ENCODE data around the gene NOSTRIN. TPM values are rescaled to one million over a fixed set of nuclear protein-coding genes. Genes with fewer than 3 reads are reported as not detected.

Gene NOSTRIN
- total RNA-seq, 1 donor from 2014 or later = not detected

GRCh38 chr2:168843253-168843652 lies 40.8 kb downstream of the NOSTRIN start:
- Mint-ChIP-seq H3K4me1 (peaks cover 6% of the 10 kb centered on the region), H3K9me3 (peaks cover 10% of the 10 kb centered on the region), H3K27ac (ENCODE audit: unreplicated experiment) (no peak overlapping the region), H3K4me3 (no peak overlapping the region), H3K27me3 (ENCODE audit: low read depth) (no peaks in the 10 kb centered on the region), H3K36me3 (ENCODE audit: low read depth) (peaks cover 13% of the 10 kb centered on the region)
- no peak for DNase-seq (ENCODE audit: low read depth, low spot score)
- TF ChIP-seq CTCF (conservative IDR thresholded peaks at IDR 0.05) = no peak

GRCh38 chr2:168848225-168848624 lies 45.8 kb downstream of the NOSTRIN start:
- no peak for DNase-seq (ENCODE audit: low read depth, low spot score)
- Mint-ChIP-seq H3K27ac (ENCODE audit: unreplicated experiment) (no peak overlapping the region), H3K36me3 (ENCODE audit: low read depth) (peaks cover 23% of the 10 kb centered on the region), H3K4me3 (no peak overlapping the region), H3K4me1 (peaks cover 5% of the 10 kb centered on the region), H3K27me3 (ENCODE audit: low read depth) (no peaks in the 10 kb centered on the region), H3K9me3 (peaks cover 5% of the 10 kb centered on the region)
- TF ChIP-seq CTCF (conservative IDR thresholded peaks at IDR 0.05) = no peak

GRCh38 chr2:168849610-168850009 lies 47.2 kb downstream of the NOSTRIN start:
- no peaks in the 10 kb centered on the region for H3K27me3 Mint-ChIP-seq (ENCODE audit: low read depth)
- TF ChIP-seq CTCF (conservative IDR thresholded peaks at IDR 0.05) = no peak
- no peak for DNase-seq (ENCODE audit: low read depth, low spot score)
- H3K4me1 Mint-ChIP-seq = peaks cover 5% of the 10 kb centered on the region
- no peak overlapping the region for H3K4me3 Mint-ChIP-seq
- H3K36me3 Mint-ChIP-seq (ENCODE audit: low read depth) = peaks cover 30% of the 10 kb centered on the region
- peaks cover 10% of the 10 kb centered on the region for H3K9me3 Mint-ChIP-seq
- no peak overlapping the region for H3K27ac Mint-ChIP-seq (ENCODE audit: unreplicated experiment)

GRCh38 chr2:168850846-168851245 lies 48.4 kb downstream of the NOSTRIN start:
- Mint-ChIP-seq H3K4me3 (no peak overlapping the region), H3K27me3 (ENCODE audit: low read depth) (no peaks in the 10 kb centered on the region), H3K9me3 (peaks cover 5% of the 10 kb centered on the region), H3K27ac (ENCODE audit: unreplicated experiment) (no peak overlapping the region), H3K4me1 (peaks cover 5% of the 10 kb centered on the region), H3K36me3 (ENCODE audit: low read depth) (peaks cover 27% of the 10 kb centered on the region)
- no peak for DNase-seq (ENCODE audit: low read depth, low spot score)
- no peak for TF ChIP-seq CTCF (conservative IDR thresholded peaks at IDR 0.05)

GRCh38 chr2:168851674-168852320 lies 49.4 kb downstream of the NOSTRIN start:
- Mint-ChIP-seq H3K27ac (ENCODE audit: unreplicated experiment) (no peak overlapping the region), H3K36me3 (ENCODE audit: low read depth) (peaks cover 32% of the 10 kb centered on the region)

More at GRCh38 chr2:168851674-168852320, 49.4 kb downstream of the NOSTRIN start:
- no peak for TF ChIP-seq CTCF (conservative IDR thresholded peaks at IDR 0.05)
- peaks cover 5% of the 10 kb centered on the region for H3K9me3 Mint-ChIP-seq
- no peak overlapping the region for H3K4me3 Mint-ChIP-seq
- H3K27me3 Mint-ChIP-seq (ENCODE audit: low read depth) = no peaks in the 10 kb centered on the region
- peaks cover 9% of the 10 kb centered on the region for H3K4me1 Mint-ChIP-seq
- DNase-seq (ENCODE audit: low read depth, low spot score) = no peak

Data from neural crest cell (in vitro differentiated cells).